ENCODE measurements around the gene RNF138.
A peak's percentile ranks its signal among the peaks of the same experiment; 100 is the strongest.
"Not testable (repeated sequence)": the region's sequence is repeated elsewhere in the genome, so short reads cannot be mapped to it uniquely, and the experiment has no call there.

Gene RNF138

GRCh38 chr18:32096946-32097345 is 5.3 kb downstream of the RNF138 start:
- no peak for DNase-seq

GRCh38 chr18:32104516-32104915 is 12.8 kb downstream of the RNF138 start:
- DNase-seq = no peak

- no peak for DNase-seq
Measured at GRCh38 chr18:32110005-32110404, 18.3 kb downstream of the RNF138 start.

- DNase-seq = no peak
Measured at GRCh38 chr18:32111706-32112105, 20.0 kb downstream of the RNF138 start.

GRCh38 chr18:32112826-32113225 is 21.2 kb downstream of the RNF138 start:
- no peak for DNase-seq

GRCh38 chr18:32114293-32114942 is 22.7 kb downstream of the RNF138 start:
- DNase-seq = no peak

- no peak for DNase-seq
Measured at GRCh38 chr18:32122039-32122438, 30.4 kb downstream of the RNF138 start.

- DNase-seq = no peak
Measured at GRCh38 chr18:32126538-32126937, 34.9 kb downstream of the RNF138 start.

GRCh38 chr18:32135625-32136024 is 44.0 kb downstream of the RNF138 start:
- no peak for DNase-seq

GRCh38 chr18:32138332-32138982 is 46.8 kb downstream of the RNF138 start:
- DNase-seq = no peak

- no peak for DNase-seq
Measured at GRCh38 chr18:32139835-32140283, 48.2 kb downstream of the RNF138 start.

- no peak for DNase-seq
Measured at GRCh38 chr18:32148185-32148870, 56.7 kb downstream of the RNF138 start.

GRCh38 chr18:32152705-32153448 is 61.2 kb downstream of the RNF138 start:
- DNase-seq = no peak

GRCh38 chr18:32156855-32157254 is 65.2 kb downstream of the RNF138 start:
- no peak for DNase-seq

GRCh38 chr18:32157580-32157979 is 65.9 kb downstream of the RNF138 start:
- DNase-seq = no peak

- peak; percentile 74 to 83 for DNase-seq
Measured at GRCh38 chr18:32158108-32158624, 66.5 kb downstream of the RNF138 start.

- DNase-seq = not testable (repeated sequence)
Measured at GRCh38 chr18:32158631-32159030, 67.0 kb downstream of the RNF138 start.

- no peak for DNase-seq
Measured at GRCh38 chr18:32160547-32160946, 68.9 kb downstream of the RNF138 start.

- DNase-seq = no peak
Measured at GRCh38 chr18:32167980-32168730, 76.5 kb downstream of the RNF138 start.

- DNase-seq = no peak
Measured at GRCh38 chr18:32173654-32174053, 82.0 kb downstream of the RNF138 start.

- no peak for DNase-seq
Measured at GRCh38 chr18:32174719-32175118, 83.0 kb downstream of the RNF138 start.

- DNase-seq = no peak
Measured at GRCh38 chr18:32175265-32175664, 83.6 kb downstream of the RNF138 start.

Data from NCI-H187 (cell line).